ENCODE results near the gene PTCHD1. TPM values are rescaled to one million over a fixed set of nuclear protein-coding genes. Genes with fewer than 3 reads are reported as not detected.

The PTCHD1 gene
- total RNA-seq, 1 experiment from 2014 or later = 4.2 TPM

GRCh38 chrX:23434356-23434884, 99.8 kb downstream of the PTCHD1 start:
- ATAC-seq (no peak), DNase-seq (ENCODE audit: low spot score) (no peak)
- Mint-ChIP-seq H3K9me3 (peaks cover 21% of the 10 kb centered on the region), H3K36me3 (peaks cover 11% of the 10 kb centered on the region), H3K27me3 (ENCODE audit: low read depth) (no peaks in the 10 kb centered on the region), H3K27ac (no peak overlapping the region), H3K4me3 (no peak overlapping the region), H3K4me1 (peaks cover 35% of the 10 kb centered on the region)
- POLR2A ChIA-PET = no interaction called here
- TF ChIP-seq GABPB1 (CRISPR knock-in tag; IDR thresholded peaks at IDR 0.05) = no peak
- TF ChIP-seq FOXK1 (CRISPR knock-in tag; IDR thresholded peaks at IDR 0.05) = no peak
- no peak for TF ChIP-seq MXD4 (CRISPR knock-in tag; IDR thresholded peaks at IDR 0.05; ENCODE audit: borderline replicate concordance)
- no peak for TF ChIP-seq ZNF425 (CRISPR knock-in tag; conservative IDR thresholded peaks at IDR 0.05)
- TF ChIP-seq FOXJ3 (CRISPR knock-in tag; IDR thresholded peaks at IDR 0.05; ENCODE audit: borderline replicate concordance) = no peak
- no peak for TF ChIP-seq SMAD4 (CRISPR knock-in tag; IDR thresholded peaks at IDR 0.05)
- no peak for TF ChIP-seq ZNF317 (CRISPR knock-in tag; IDR thresholded peaks at IDR 0.05; ENCODE audit: borderline replicate concordance, low read depth)
- TF ChIP-seq IRF2 (CRISPR knock-in tag; IDR thresholded peaks at IDR 0.05; ENCODE audit: borderline replicate concordance, low read depth) = no peak
- no peak for TF ChIP-seq ZNF219 (CRISPR knock-in tag; IDR thresholded peaks at IDR 0.05; ENCODE audit: borderline replicate concordance)
- no peak for TF ChIP-seq OVOL2 (CRISPR knock-in tag; IDR thresholded peaks at IDR 0.05; ENCODE audit: borderline replicate concordance)
- no peak for TF ChIP-seq ATF1 (CRISPR knock-in tag; IDR thresholded peaks at IDR 0.05)
- TF ChIP-seq PRRX2 (CRISPR knock-in tag; IDR thresholded peaks at IDR 0.05) = no peak
- TF ChIP-seq CDX4 (CRISPR knock-in tag; IDR thresholded peaks at IDR 0.05; ENCODE audit: borderline replicate concordance) = no peak
- no peak for TF ChIP-seq ERG (CRISPR knock-in tag; IDR thresholded peaks at IDR 0.05)
- TF ChIP-seq E2F5 (CRISPR knock-in tag; IDR thresholded peaks at IDR 0.05) = no peak
- CTCF ChIA-PET = no interaction called here

GRCh38 chrX:23435108-23435507, 100.5 kb downstream of the PTCHD1 start:
- ATAC-seq (no peak), DNase-seq (ENCODE audit: low spot score) (no peak)
- Mint-ChIP-seq H3K27me3 (ENCODE audit: low read depth) (no peaks in the 10 kb centered on the region), H3K4me3 (no peak overlapping the region), H3K27ac (no peak overlapping the region), H3K9me3 (peaks cover 14% of the 10 kb centered on the region), H3K4me1 (peaks cover 35% of the 10 kb centered on the region), H3K36me3 (peaks cover 4% of the 10 kb centered on the region)
- ChIA-PET POLR2A (no interaction called here), CTCF (no interaction called here)
- no peak for TF ChIP-seq IRF1 (CRISPR knock-in tag; IDR thresholded peaks at IDR 0.05)
- no peak for TF ChIP-seq ZMAT4 (CRISPR knock-in tag; IDR thresholded peaks at IDR 0.05)
- no peak for TF ChIP-seq ETV6 (CRISPR knock-in tag; IDR thresholded peaks at IDR 0.05)
- no peak for TF ChIP-seq E2F1 (CRISPR knock-in tag; IDR thresholded peaks at IDR 0.05)
- TF ChIP-seq E2F5 (CRISPR knock-in tag; IDR thresholded peaks at IDR 0.05) = no peak
- TF ChIP-seq SP1 (CRISPR knock-in tag; conservative IDR thresholded peaks at IDR 0.05) = no peak
- TF ChIP-seq FOXP4 (CRISPR knock-in tag; IDR thresholded peaks at IDR 0.05) = no peak
- no peak for TF ChIP-seq GTF2I (CRISPR knock-in tag; conservative IDR thresholded peaks at IDR 0.05)
